Measurements from ENCODE around the gene C6orf47.

The C6orf47 gene

DNA sequence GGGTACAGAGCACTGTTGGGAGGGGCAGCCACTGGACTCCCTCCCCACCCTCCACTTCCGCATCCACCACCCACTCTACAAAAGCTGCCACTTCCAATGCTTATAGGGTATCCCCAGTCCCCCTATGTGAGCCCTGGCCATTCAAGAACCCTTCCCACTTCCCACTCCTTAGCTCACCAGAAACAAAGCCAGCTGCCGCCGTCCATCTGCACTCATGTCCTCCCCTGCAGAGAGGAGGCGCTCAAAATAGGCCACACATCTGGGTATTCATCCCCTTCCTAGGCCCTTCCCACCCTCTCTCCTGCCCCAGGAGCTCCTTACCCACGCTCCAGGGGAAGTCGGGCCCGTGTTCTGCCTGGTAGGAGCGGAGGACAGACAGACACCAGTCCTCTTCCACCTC lies 26.7 kb upstream of the C6orf47 start:
- no peak for DNase-seq

DNA sequence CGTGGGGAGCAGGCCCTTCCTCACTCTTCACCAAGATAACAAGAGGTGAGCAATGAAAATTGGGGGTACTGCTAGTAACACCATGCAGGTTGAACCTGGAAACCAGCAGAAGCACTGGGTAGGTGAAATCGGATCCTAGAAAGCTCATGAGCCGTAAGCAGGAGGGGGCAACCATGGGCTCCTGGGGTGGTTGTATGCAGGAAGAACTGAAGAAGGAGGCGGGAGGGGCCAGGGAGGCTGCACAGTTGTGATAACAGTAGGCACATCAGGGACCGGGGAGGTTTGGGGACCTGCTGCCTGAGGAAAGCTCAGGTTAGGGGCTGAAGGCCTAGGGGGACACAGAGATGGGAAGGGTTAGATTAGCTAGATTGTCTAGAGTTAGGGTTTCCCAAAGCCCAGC lies 25.9 kb upstream of the C6orf47 start:
- DNase-seq: no peak

GRCh38 chr6:31683591-31683990 lies 23.0 kb upstream of the C6orf47 start:
- DNase-seq: no peak

GRCh38 chr6:31681135-31681671 lies 20.6 kb upstream of the C6orf47 start:
- peak; percentile 75 for DNase-seq

DNA sequence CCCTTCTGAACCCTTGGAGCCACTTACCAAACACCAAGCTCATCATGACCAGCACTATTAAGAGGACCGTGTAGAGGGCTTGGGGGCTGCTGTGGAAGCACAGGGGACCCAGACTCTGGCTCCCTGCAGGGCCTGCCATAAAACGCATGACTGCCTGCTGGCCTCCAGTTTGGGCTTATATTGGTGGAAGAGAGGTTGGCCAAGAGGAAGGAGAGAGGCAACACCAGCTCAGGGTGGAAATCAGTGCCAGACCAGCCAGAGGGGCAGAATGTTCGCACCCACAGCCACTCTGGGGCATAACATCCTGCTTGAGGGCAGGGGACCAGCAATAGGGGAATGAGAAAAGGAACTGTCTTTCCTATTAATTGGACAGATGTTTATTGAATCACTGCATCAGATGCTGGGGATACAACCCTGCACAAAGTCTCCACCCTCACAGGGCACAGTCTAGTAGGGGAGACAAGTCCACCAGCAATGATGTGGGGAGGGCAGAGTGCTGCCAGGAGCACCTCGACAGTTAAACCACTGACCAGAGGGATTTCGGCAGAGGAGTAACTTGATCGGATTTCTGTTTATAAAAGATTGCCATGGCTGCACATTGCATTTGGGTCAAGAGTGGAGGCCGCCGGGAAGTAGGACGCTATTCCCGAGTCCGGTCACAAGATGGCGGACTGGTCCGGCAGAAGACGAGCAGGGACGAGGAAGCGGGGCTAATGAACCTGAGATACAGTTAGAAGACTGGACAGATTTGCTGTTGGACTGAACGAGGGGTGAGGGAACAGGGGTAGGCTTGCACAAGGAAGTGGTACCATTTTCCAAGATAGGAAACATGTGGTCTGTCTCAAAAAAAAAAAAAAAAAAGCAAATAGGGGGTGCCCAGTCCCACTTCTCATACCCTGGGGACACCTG lies 19.9 kb upstream of the C6orf47 start, which contains the start of gene LY6G5C:
Gene LY6G5C (minus strand): TSS at position 842 of the 909 bp plus-strand sequence. CDS start 694 bp downstream, at position 148.
- DNase-seq: peak; percentile 92

GRCh38 chr6:31677955-31678354 lies 17.4 kb upstream of the C6orf47 start:
- no peak for DNase-seq

DNA sequence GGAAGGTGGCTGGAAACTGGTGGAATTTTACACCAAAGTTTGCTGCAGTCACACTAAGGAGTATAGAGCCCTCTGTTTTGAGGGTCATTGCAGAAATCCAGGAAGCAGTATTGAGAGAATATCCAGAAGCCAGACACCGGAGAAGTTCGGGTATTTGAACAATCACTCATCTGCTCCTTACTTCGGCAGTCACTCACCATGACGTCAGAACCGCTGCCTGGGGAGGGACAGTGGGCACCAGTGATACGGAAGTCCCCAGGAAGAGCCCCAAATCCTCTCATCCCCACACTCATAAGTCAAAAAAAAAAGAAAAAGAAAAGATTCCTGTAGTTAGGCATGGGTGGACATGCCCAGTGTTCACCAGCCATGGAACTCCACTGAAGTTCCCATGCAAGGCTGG lies 16.3 kb upstream of the C6orf47 start:
- DNase-seq: no peak

GRCh38 chr6:31676322-31676903 lies 15.8 kb upstream of the C6orf47 start:
- DNase-seq: no peak

- DNase-seq: no peak
Observed at GRCh38 chr6:31669676-31670075, 9.1 kb upstream of the C6orf47 start, which contains the start of gene LY6G5B. Gene LY6G5B, plus strand, starts transcription at chr6:31669976. Its CDS starts 975 bp downstream, at chr6:31670951.

GRCh38 chr6:31666337-31666965 lies 5.9 kb upstream of the C6orf47 start:
- DNase-seq: no peak

DNA sequence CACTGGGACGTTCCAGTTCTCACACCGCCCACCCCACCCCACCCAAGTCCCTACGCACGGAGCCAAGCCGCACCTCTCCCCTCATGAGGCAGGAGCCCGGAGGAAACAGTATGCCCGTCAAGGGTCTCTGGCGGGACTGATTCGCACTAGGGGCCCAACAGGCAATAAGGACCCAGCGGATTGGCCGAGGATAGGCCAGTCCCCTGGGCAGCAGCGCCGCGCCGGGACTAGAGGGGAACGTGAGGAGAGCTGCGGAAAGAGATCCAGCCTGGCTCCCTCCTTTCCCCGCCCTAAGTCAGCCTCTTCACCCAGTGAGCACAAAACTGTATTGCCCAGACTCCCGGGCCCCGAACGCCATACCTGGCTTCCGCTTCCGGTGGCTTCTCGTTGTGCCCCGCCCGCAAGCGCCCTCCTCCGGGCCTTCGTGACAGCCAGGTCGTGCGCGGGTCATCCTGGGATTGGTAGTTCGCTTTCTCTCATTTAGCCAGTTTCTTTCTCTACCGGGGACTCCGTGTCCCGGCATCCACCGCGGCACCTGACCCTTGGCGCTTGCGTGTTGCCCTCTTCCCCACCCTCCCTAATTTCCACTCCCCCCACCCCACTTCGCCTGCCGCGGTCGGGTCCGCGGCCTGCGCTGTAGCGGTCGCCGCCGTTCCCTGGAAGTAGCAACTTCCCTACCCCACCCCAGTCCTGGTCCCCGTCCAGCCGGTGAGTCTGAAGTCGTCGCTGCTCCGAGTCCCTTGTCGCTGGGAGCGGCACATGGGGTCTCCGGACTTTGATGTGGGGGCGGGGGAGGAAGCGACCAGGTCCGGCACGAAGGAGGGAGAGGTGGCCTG lies 5.1 kb upstream of the C6orf47 start, which contains the start of gene CSNK2B:
Gene CSNK2B (plus strand): TSS at position 580 of the 836 bp plus-strand sequence. CDS start 752 bp downstream, outside the sequence.
- peak; percentile 97 for DNase-seq

GRCh38 chr6:31664790-31665500 lies 4.4 kb upstream of the C6orf47 start, which contains the start of gene GPANK1:
Gene GPANK1, minus strand, starts transcription at chr6:31664997. Its CDS starts 519 bp downstream, at chr6:31664478.
- DNase-seq: peak; percentile 92

DNA sequence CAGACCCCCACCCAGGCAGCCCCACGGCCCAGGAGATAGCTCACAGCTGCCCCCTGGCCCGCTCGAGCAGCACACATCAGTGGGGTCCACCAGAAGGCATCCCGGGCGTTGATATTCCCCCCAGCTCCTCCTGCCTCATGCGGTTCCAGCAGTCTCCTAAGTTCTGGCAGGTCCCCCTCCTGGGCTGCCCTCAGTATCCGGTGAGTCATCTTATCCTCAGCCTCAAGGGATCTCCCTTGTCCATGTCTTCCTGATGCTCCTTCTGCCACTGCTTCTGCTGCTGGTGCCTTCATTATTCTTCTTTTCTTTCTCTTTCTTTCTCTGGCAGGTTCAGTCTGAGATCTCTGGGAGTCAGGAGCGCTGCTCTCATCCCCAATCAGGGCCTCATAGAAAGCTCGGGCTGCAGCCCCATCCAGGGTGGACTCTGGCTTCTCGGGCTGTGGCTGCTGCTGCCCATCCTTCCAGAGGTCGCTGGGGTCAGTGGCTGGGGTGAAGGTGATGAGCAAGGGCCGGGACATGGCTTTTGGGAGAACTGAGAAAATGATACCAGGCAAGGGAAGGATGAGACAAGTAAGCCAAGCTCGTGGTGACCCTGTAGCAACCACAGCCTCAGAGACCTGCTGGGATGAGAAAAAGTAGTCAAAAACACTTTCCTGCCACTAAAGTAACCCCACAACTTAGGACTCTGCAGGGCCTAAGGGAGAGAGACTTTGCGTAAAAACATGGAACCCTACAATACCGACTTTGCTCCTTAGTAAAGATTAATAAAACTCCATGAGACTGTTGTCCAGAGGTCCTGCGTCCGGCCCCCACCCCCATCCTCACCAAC lies 3.6 kb upstream of the C6orf47 start:
- peak; percentile 22 for DNase-seq

DNA sequence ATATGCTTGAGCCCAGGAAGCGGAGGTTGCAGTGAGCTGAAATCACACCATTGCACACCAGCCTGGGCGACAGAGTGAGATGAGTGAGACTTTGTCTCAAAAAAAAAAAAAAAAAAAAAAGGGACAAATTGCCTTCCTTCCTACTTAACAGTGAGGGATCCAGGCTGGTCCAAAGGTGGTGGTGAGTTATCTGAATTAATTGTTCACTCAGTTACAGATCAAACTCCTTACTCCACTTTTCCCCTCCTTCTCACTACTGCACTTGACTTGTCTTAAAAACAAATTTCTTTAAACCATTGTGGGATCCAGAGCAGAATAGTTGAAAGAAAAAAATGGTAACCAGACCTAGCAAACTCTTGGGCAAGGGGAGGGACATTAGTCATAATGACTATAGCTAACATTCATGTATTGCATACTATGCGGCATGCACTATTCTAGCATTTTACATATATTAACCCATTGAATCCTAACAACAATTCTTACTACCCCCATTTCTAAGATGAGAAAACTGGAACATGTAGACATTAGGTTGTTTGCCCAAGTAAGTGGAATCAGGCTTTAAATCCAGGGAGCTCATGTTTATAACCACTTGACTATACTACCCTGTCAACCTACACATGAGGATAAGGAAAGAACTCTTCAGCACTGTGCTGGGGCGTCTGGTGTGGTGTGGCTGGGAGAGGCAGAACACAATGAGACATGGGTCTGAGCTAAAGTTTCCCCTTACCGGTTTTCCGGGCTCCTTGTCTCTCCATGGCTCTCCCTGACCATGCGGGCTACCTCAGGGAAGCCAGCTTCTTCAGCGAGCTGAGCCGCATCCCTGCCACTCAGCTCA lies 2.8 kb upstream of the C6orf47 start:
- no peak for DNase-seq

- no peak for DNase-seq
Observed at GRCh38 chr6:31662124-31662723, 1.6 kb upstream of the C6orf47 start.

- DNase-seq: no peak
Observed at GRCh38 chr6:31661262-31662123, 915 bp upstream of the C6orf47 start.

GRCh38 chr6:31659649-31660380 lies 763 bp downstream of the C6orf47 start:
- DNase-seq: no peak

All from retina (tissue), 1 donor.